DND-41 (cell line): ENCODE measurements around the gene SYT1.

Source experiments
- ATAC-seq: fragments of 200-7000 bp; cut with Tn5 transposase; 3 replicates; pipeline ENCODE4 v1.9.1; 2021; ENCODE audit warnings: low read depth; ENCODE audit not compliant: insufficient read depth
- DNase-seq: peaks from one replicate; pipeline ENCODE4 v3.0.0-alpha.2; 2020
- H2AFZ ChIP-seq: 2 replicates; pipeline ENCODE4 v1.6.0; 2012; ENCODE audit warnings: low read depth, low read length
- H3K27ac ChIP-seq: 2 replicates; pipeline ENCODE4 v1.5.1; 2012; ENCODE audit warnings: low read length, inconsistent platforms
- H3K27me3 ChIP-seq: fragments of 200-600 bp; sonication (generic); 2 replicates; pipeline ENCODE4 v1.6.0; 2012; ENCODE audit warnings: low read length, mild to moderate bottlenecking, inconsistent platforms; ENCODE audit not compliant: insufficient read depth, poor library complexity
- H3K36me3 ChIP-seq: 2 replicates; pipeline ENCODE4 v1.5.1; 2012; ENCODE audit warnings: low read length, inconsistent platforms; ENCODE audit not compliant: insufficient read depth
- H3K4me1 ChIP-seq: 2 replicates; pipeline ENCODE4 v1.5.1; 2012; ENCODE audit warnings: mild to moderate bottlenecking, low read length; ENCODE audit not compliant: insufficient read depth
- H3K4me2 ChIP-seq: 2 replicates; pipeline ENCODE4 v1.6.0; 2012; ENCODE audit warnings: mild to moderate bottlenecking, moderate library complexity, low read length, inconsistent platforms; ENCODE audit not compliant: insufficient read depth
- H3K4me3 ChIP-seq, 2 experiments: fragments of 200-600 bp in 1 of 2; shearing (Covaris generic) in 1 of 2; 2 replicates each; pipeline ENCODE4 v1.5.1; 2012 to 2016; ENCODE audit warnings: inconsistent platforms in 2 of 2, low read length in 2 of 2, mild to moderate bottlenecking in 2 of 2, low read depth in 1 of 2, moderate library complexity in 1 of 2
- H3K79me2 ChIP-seq: 2 replicates; pipeline ENCODE4 v1.6.0; 2012; ENCODE audit warnings: low read length, inconsistent platforms; ENCODE audit not compliant: insufficient read depth
- H3K9ac ChIP-seq: 2 replicates; pipeline ENCODE4 v1.6.0; 2012; ENCODE audit warnings: low read depth, mild to moderate bottlenecking, inconsistent platforms, low read length, moderate library complexity
- H3K9me3 ChIP-seq: 2 replicates; pipeline ENCODE4 v1.5.1; 2012; ENCODE audit warnings: low read length, moderate library complexity, mild to moderate bottlenecking, inconsistent platforms; ENCODE audit not compliant: insufficient read depth, severe bottlenecking
- H4K20me1 ChIP-seq: 2 replicates; pipeline ENCODE4 v1.6.0; 2012; ENCODE audit warnings: low read length; ENCODE audit not compliant: insufficient read depth
- EZH2 ChIP-seq: IDR thresholded peaks from 3 replicates; pipeline ENCODE4 v1.6.1; 2012; ENCODE audit warnings: borderline replicate concordance, low read depth, mild to moderate bottlenecking, moderate library complexity, low read length, inconsistent platforms; ENCODE audit not compliant: severe bottlenecking
- TF ChIP-seq, protein P1 (sequence below): IDR thresholded peaks from 2 replicates; pipeline ENCODE4 v1.5.1; 2012; ENCODE audit warnings: borderline replicate concordance, low read length, moderate library complexity, mild to moderate bottlenecking; ENCODE audit not compliant: poor library complexity, severe bottlenecking; ENCODE audit errors: extremely low read depth

The SYT1 gene

GRCh38 chr12:79333144-79333543 lies 468.6 kb downstream of the SYT1 start:
- Histone ChIP-seq H3K79me2 (no peaks in the 10 kb centered on the region), H3K9me3 (no peaks in the 10 kb centered on the region), H3K9ac (no peak overlapping the region), H3K4me2 (no peak overlapping the region), H2AFZ (no peak overlapping the region), H3K27me3 (no peaks in the 10 kb centered on the region), H4K20me1 (no peaks in the 10 kb centered on the region), H3K4me3 (no peak overlapping the region), H3K36me3 (no peaks in the 10 kb centered on the region), H3K4me1 (no peaks in the 10 kb centered on the region), H3K27ac (no peak overlapping the region)
- DNase-seq, result no peak
- TF ChIP-seq EZH2, result no peak
- TF ChIP-seq, protein P1, sequence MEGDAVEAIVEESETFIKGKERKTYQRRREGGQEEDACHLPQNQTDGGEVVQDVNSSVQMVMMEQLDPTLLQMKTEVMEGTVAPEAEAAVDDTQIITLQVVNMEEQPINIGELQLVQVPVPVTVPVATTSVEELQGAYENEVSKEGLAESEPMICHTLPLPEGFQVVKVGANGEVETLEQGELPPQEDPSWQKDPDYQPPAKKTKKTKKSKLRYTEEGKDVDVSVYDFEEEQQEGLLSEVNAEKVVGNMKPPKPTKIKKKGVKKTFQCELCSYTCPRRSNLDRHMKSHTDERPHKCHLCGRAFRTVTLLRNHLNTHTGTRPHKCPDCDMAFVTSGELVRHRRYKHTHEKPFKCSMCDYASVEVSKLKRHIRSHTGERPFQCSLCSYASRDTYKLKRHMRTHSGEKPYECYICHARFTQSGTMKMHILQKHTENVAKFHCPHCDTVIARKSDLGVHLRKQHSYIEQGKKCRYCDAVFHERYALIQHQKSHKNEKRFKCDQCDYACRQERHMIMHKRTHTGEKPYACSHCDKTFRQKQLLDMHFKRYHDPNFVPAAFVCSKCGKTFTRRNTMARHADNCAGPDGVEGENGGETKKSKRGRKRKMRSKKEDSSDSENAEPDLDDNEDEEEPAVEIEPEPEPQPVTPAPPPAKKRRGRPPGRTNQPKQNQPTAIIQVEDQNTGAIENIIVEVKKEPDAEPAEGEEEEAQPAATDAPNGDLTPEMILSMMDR, result no peak
- no peak for ATAC-seq

DNA sequence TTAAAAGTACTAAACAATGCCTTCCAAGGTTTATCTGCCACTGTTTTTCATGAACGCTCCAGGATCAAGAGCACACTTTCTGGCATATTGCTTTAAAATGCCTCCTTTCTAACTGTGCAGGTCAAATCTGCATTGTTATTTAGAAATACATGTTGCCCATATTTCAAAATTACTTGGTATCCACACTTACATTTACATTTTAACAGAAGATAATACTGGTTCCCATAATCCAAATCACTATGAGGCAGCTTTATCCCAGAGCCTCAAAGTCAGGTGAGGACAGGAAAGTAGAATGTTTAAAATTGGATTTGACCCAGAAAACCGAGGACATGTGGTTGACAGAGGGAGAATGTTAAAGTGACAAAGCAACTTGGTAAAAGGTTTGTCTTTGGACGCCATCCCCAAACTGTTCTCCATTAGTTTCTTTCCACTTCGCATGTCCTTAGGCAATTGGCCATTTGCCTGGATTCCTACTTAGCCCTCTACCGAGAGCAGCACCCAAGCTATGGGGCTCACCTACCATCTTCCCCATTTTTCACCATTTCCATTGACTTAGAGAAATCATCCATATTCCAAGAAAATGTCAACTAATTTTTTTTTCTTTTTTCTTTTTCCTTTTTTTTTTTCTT lies 473.2 kb downstream of the SYT1 start:
- no peaks in the 10 kb centered on the region for H3K79me2 ChIP-seq
- TF ChIP-seq, protein P1, result no peak
- no peaks in the 10 kb centered on the region for H3K9me3 ChIP-seq
- H3K36me3 ChIP-seq, result no peaks in the 10 kb centered on the region
- no peak overlapping the region for H3K9ac ChIP-seq
- H3K27me3 ChIP-seq, result no peaks in the 10 kb centered on the region
- no peak overlapping the region for H2AFZ ChIP-seq
- ATAC-seq (no peak), DNase-seq (no peak)
- no peak overlapping the region for H3K4me2 ChIP-seq
- no peak overlapping the region for H3K27ac ChIP-seq
- H3K4me3 ChIP-seq, result no peak overlapping the region
- H3K4me1 ChIP-seq, result no peaks in the 10 kb centered on the region
- no peaks in the 10 kb centered on the region for H4K20me1 ChIP-seq

- Histone ChIP-seq H3K4me2 (no peak overlapping the region), H3K27me3 (no peaks in the 10 kb centered on the region), H3K4me3 (no peak overlapping the region), H3K79me2 (no peaks in the 10 kb centered on the region), H4K20me1 (no peaks in the 10 kb centered on the region), H3K27ac (no peak overlapping the region), H3K9me3 (no peaks in the 10 kb centered on the region), H3K9ac (no peak overlapping the region), H3K4me1 (no peaks in the 10 kb centered on the region), H2AFZ (no peak overlapping the region), H3K36me3 (no peaks in the 10 kb centered on the region)
- peak; percentile 88 for ATAC-seq
- DNase-seq, result peak; percentile 47
- TF ChIP-seq EZH2, result no peak
- TF ChIP-seq, protein P1, result peak; percentile 76
Observed at GRCh38 chr12:79344855-79345847, 480.6 kb downstream of the SYT1 start.
